HTR-8/SVneo (cell line): ENCODE data around the gene SLC25A33.
"Not testable (repeated sequence)": the region's sequence is repeated elsewhere in the genome, so short reads cannot be mapped to it uniquely, and the experiment has no call there.

Experiments
- DNase-seq: peaks from one replicate; pipeline ENCODE4 v3.0.0; 2011; ENCODE audit warnings: low spot score, mixed read lengths; ENCODE audit not compliant: insufficient read length
- FAIRE-seq: peaks from 2 replicates; lab custom pipeline; 2011; peaks lifted over from hg19 to GRCh38; lab: Jason Lieb, UNC

SLC25A33 gene

GRCh38 chr1:9539165-9539828 is at the start of gene SLC25A33:
Gene SLC25A33 (plus strand): TSS chr1:9539465. CDS start chr1:9539692, 227 bp downstream.
- FAIRE-seq = peak; percentile 97

GRCh38 chr1:9490605-9491339 is 48.5 kb upstream of the SLC25A33 start:
- peak; percentile 48 for FAIRE-seq

More at GRCh38 chr1:9539165-9539828, at the start of gene SLC25A33:
- DNase-seq = peak; percentile 93

DNA sequence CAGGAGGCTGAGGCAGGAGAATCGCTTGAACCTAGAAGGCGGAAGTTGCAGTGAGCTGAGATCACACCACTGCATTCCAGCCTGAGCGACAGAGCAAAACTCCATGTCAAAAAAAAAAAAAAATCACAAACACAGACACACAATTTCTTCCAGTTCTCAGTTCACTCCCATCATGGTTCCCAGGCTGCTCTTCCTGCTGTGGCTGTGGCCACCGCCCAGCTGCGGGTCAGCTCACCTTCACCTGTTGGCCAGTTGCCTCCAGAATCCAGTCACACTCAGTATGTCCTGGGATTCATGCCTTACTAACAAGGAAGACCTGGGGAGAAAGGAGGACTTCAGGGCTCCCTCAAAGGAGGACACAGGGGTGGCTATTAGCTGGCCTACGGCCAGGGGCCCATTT is 45.9 kb upstream of the SLC25A33 start:
- DNase-seq = no peak
- FAIRE-seq = no peak

More at GRCh38 chr1:9490605-9491339, 48.5 kb upstream of the SLC25A33 start:
- peak; percentile 82 for DNase-seq

DNA sequence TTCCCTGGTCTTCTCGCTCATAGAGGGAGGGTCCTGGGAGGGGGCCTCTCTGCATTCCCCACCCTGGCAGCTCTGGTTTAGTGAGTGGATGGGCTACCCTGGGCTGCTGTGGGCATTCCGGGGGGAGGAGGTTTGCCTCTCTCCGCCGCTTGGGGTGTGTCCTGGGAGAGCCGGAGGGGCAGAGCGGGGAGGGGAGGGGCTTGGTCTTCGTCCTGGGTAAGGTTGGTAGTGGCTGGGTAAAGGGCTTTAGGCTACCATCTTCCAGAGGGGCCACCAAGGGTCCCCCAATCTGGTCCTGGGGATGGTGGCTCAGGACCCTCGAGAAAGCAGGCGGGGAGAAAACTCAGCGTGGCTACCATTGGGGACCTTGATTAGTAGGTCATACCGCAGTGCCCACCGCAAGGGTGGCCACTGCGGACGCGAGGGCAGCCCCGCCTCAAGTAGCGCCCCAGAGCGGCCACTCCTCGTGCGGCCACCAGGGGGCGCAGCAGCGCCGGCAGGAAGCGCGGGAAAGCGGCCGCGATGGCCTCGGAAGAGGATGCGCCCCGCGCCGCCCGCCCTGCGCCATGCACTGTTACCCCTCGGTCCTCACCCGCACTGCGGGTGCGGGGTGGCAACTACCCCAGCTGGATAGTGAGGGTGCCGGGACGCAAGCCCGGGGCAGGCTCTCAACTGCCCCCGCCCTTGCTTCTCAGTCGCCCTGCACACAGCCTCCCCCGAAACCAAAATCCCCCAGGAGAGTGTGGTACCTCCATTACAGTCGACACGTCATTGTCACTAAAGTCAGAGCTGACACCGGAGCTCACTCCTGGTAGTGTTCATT is 44.1 kb upstream of the SLC25A33 start:
- FAIRE-seq (no peak), DNase-seq (peak; percentile 40)

DNA sequence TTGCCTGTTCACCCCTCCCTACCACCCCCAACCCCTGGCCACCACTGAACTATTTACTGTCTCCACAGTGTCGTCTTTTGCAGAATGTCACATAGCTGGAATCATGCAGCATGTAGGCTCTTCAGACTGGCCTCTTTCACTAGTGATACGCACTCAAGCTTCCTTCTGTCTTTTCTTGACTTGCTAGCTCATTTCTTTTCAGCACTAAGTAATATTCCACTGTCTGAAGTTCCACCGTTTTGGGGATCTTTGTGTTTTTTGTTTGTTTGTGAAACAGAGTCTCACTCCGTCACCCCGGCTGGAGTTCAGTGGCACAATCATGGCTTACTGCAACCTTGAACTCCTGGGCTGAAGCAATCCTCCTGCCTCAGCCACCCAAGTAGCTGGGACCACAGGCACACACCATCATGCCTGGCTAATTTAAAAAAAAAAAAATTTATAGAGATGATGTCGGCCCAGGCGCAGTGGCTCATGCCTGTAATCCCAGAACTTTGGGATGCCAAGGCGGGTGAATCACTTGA is 43.4 kb upstream of the SLC25A33 start:
- DNase-seq (no peak), FAIRE-seq (no peak)

DNA sequence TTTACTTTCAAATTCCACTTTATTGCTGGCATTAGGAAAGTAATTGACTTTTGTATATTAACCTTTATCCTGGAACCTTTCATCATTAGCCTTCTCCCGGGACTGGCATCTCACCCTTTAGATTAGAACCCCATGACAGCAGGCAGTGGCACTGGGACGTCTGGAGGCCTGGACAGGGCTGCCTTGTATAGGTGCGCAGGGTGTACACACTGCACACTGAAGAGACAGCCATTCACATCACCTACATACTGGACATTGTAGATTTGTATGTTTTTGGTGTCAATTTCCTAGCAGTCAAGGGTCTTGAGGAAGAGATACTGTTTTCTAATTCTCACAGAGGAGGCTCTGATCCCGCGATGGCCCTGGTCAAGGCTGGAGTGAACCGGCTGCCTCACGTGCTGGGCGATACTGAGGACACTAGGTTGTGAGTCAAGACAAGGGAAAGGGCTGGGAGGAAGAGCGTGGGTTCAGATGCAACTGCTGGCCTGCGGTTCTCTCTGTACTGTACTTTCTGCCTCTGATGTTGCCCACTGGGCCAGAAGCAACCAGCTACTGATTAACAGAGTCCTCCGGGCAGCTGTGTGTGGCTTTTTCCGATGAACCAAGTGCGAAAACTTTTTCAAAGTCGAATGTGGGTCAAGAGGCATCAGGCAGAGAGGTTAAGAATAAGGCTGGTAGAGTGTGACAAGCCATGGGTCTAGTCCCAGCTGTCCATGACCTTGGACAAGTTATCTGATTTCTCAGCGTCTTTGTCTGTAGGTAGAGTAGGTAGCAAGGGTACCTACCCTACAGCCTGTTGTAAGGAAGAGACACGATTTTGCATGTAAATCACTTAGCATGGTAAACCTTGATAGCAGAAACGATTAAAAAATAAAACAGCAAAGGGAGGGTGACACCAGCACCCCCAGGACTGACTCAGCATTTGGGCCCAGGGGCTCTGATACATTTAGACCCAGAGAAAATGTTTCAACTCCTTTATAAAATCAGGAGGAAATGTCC is 38.2 kb upstream of the SLC25A33 start:
- DNase-seq (no peak), FAIRE-seq (no peak)

GRCh38 chr1:9503001-9503675 is 36.1 kb upstream of the SLC25A33 start:
- FAIRE-seq (no peak), DNase-seq (no peak)

DNA sequence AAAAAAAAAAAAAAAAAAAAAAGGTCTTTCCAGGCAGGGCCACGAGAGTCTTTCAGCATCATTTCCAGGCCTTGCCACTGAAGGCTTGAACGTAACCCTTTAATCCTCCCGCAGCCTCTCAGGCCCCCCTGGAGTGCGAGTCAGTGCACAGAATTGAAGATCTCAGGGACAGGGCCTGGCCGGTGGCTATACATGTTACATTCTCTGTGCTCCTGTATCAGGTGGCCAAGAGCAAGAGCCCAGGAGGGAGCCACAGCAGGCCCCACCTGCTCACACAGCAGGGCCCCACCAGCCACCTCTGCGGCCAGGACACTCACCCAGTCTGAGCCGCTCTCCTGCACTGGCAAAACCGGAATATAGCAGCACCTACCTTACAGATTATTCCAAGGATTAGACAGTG is 34.1 kb upstream of the SLC25A33 start:
- DNase-seq (no peak), FAIRE-seq (no peak)

GRCh38 chr1:9506901-9507300 is 32.4 kb upstream of the SLC25A33 start:
- FAIRE-seq = no peak
- DNase-seq = no peak

DNA sequence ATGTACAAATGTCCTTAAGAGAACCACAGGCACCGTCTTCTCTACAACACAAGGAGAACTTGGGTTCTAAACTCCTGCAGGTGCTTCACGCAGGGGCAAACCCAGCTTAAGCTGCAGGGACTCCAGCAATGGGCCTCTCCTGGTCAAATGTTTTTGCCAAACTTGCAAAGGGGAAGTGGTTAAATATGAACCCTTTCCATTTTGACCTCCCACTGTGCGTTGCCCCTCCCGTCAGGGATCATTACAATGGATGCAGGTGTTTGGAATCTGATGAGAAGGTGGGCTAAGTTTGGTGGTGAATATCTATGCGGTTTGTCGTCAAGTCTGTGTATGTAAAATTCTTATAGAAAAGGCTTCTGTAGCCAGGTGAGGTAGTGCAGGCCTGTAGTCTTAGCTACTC is 29.1 kb upstream of the SLC25A33 start:
- DNase-seq = no peak

GRCh38 chr1:9515550-9515949 is 23.7 kb upstream of the SLC25A33 start:
- not testable (repeated sequence) for FAIRE-seq, DNase-seq

More for the DNA sequence above, 29.1 kb upstream of the SLC25A33 start:
- no peak for FAIRE-seq

DNA sequence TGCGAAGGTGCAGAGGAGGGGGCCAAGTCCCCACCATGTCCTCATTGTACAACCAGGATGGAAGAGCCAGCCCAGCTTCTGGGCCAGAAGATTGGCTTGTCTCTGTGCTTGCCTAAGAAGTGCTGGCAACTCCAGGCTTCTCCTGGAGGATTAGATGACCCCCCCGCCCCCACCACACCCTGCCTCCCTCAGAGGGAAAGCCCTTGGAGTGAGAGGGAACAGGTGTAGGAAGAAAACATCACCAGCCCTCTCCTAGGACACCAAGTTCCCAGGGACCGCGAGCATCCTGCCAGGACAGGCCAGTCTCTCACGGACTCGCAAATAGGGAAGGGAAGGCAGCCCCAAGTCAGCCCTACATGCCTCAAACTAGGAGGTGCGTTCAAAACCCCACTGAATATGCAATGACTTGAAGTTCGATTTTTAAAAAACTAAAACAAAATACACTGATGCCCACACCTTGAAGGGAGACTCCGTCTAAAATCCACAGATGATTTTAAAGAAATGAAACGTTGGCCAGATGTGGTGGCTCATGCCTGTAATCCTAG is 20.7 kb upstream of the SLC25A33 start:
- FAIRE-seq = no peak
- no peak for DNase-seq

GRCh38 chr1:9520411-9520810 is 18.9 kb upstream of the SLC25A33 start:
- DNase-seq (no peak), FAIRE-seq (no peak)

- DNase-seq (no peak), FAIRE-seq (no peak)
These were observed 10.1 kb upstream of the SLC25A33 start for GRCh38 chr1:9529190-9529589.

DNA sequence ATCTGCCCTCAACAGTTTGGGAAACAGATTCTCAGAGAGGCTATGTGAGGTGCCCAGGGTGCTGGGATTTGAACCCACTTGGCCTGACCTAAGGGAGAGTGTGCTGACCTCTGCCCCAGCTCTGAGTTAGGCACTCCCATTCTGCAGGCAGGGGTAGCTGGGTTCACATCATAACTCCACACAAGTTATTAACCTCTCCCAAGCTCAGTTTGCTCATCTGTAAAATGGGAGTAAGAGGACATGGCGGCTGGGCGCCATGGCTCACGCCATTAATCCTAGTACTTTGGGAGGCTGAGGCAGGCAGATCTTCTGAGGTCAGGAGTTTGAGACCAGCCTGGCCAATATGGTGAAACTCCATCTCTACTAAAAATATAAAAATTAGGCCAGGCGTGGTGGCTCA is 8.9 kb upstream of the SLC25A33 start:
- DNase-seq = no peak
- FAIRE-seq = no peak

- no peak for FAIRE-seq
- no peak for DNase-seq
These were observed 4.3 kb upstream of the SLC25A33 start for GRCh38 chr1:9534953-9535352.

DNA sequence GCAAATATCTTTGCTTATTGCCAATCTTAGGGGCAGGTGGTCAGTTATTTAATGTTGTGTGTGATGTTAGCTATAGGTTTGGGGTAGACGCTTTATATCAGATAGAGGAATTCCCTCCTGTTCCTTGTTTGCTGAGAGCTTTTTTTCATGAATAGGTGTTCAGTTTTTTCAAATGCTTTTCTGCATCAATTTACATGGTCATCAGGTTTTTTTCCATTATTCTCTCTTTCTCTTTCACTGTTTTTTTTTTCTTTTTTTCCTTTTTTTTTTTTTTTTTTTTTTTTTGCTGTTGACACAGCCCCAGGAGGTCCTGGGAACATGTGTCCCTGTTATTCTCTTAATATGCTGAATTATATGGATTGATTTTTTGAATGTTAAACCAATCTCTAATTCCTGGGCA is 3.0 kb upstream of the SLC25A33 start:
- FAIRE-seq = no peak
- DNase-seq = no peak

- FAIRE-seq = no peak
These were observed 1.2 kb upstream of the SLC25A33 start for GRCh38 chr1:9537863-9538668.

More at GRCh38 chr1:9537863-9538668, 1.2 kb upstream of the SLC25A33 start:
- DNase-seq = no peak
